ENCODE results near the gene PKM. TPM values are rescaled to one million over a fixed set of nuclear protein-coding genes. Genes with fewer than 3 reads are reported as not detected.

The PKM gene
- total and polyA plus RNA-seq, 2 donors (not counting 1 experiment from before 2014, with no cell fraction given) = 1,892 to 2,521 TPM

DNA sequence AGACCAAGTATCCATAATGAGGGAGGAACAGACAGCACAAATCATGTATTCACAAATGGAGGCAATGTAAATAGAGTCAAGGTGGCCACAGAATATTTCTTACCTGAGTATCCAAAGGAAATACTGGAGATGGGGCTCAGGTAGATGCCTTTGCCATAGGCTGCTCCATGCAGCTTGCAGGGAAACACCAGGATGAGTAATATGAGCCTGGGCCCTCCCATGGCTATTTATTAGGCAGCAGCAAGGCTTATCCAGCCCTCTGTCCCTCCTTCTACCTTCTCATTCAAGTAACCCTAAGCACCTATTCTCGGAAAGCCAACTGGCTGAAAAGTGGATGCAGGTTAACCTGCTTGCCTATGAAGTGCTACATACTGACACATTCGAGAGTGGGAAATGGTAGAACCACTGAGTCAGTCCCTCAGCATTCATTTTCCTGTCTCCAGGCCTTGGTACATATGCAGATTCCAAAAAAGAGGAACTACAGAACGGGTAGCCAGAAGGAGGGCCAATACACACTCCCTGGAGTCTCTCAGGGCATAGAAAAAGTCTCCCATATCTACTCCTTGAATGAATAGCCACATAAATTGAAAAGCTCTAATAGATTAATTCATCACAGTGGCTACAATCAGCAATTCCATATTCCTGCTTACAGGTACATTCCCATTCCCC, 18.3 kb upstream of the PKM start:
- Histone ChIP-seq H3K4me2 (ENCODE audit: extremely low read depth, insufficient read depth, low read length) (no peak overlapping the region), H2AFZ (ENCODE audit: low read length) (no peak overlapping the region), H3K9me3 (ENCODE audit: control insufficient read depth, insufficient read depth, low read depth, low read length) (no peaks in the 10 kb centered on the region), H3K27ac (ENCODE audit: insufficient read depth, low read length) (no peak overlapping the region), H3K4me1 (ENCODE audit: control insufficient read depth, extremely low read depth, insufficient read depth, low read length) (no peaks in the 10 kb centered on the region), H3K4me3 (replicated peaks in 1 of 4; ENCODE audit: control extremely low read depth in 1 of 4, insufficient read depth in 1 of 4, low read depth in 3 of 4, low read length in 4 of 4) (no peak overlapping the region), H3K79me2 (ENCODE audit: control insufficient read depth, insufficient read depth, low read length) (no peaks in the 10 kb centered on the region), H4K20me1 (ENCODE audit: control insufficient read depth, extremely low read depth, insufficient read depth, low read length) (no peaks in the 10 kb centered on the region), H3K27me3 (ENCODE audit: control insufficient read depth, insufficient read depth, low read length) (no peaks in the 10 kb centered on the region), H3K36me3 (ENCODE audit: control insufficient read depth, insufficient read depth, low read length) (peaks cover 12% of the 10 kb centered on the region), H3K9ac (ENCODE audit: insufficient read depth, low read length) (no peak overlapping the region)
- no peak for DNase-seq (ENCODE audit: low read depth in 2 of 2)
- TF ChIP-seq EZH2 (IDR thresholded peaks at IDR 0.05; ENCODE audit: low read length, missing control alignments) = no peak
- TF ChIP-seq, protein P1, sequence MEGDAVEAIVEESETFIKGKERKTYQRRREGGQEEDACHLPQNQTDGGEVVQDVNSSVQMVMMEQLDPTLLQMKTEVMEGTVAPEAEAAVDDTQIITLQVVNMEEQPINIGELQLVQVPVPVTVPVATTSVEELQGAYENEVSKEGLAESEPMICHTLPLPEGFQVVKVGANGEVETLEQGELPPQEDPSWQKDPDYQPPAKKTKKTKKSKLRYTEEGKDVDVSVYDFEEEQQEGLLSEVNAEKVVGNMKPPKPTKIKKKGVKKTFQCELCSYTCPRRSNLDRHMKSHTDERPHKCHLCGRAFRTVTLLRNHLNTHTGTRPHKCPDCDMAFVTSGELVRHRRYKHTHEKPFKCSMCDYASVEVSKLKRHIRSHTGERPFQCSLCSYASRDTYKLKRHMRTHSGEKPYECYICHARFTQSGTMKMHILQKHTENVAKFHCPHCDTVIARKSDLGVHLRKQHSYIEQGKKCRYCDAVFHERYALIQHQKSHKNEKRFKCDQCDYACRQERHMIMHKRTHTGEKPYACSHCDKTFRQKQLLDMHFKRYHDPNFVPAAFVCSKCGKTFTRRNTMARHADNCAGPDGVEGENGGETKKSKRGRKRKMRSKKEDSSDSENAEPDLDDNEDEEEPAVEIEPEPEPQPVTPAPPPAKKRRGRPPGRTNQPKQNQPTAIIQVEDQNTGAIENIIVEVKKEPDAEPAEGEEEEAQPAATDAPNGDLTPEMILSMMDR (conservative IDR thresholded peaks at IDR 0.05 in 1 of 2, IDR thresholded peaks at IDR 0.05 in 1 of 2; ENCODE audit: low read depth in 1 of 2, low read length in 2 of 2) = no peak

DNA sequence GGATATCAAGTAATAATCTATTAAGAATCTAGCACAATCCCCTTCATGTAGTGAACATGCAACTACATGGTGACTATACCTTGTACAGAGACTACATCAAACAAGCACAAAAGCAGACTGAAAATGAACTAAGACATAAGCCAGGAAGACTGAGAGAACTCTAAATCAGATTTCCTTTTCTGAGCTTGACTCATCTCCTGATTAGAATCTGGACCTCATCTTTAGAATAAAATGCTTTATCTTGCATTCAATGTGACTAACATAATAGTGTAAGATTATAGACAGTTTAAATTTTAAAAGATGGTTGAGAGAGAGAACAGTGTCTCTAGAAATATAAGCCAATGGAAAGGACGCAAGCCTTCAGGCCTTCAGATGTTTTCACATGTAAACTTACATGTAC, 17.5 kb upstream of the PKM start:
- no peak overlapping the region for H3K27ac ChIP-seq (ENCODE audit: insufficient read depth, low read length)
- H3K79me2 ChIP-seq (ENCODE audit: control insufficient read depth, insufficient read depth, low read length) = no peaks in the 10 kb centered on the region
- H3K9ac ChIP-seq (ENCODE audit: insufficient read depth, low read length) = no peak overlapping the region
- no peak overlapping the region for H3K4me3 ChIP-seq (replicated peaks in 1 of 4; ENCODE audit: control extremely low read depth in 1 of 4, insufficient read depth in 1 of 4, low read depth in 3 of 4, low read length in 4 of 4)
- H3K36me3 ChIP-seq (ENCODE audit: control insufficient read depth, insufficient read depth, low read length) = peaks cover 12% of the 10 kb centered on the region
- H3K27me3 ChIP-seq (ENCODE audit: control insufficient read depth, insufficient read depth, low read length) = no peaks in the 10 kb centered on the region
- no peaks in the 10 kb centered on the region for H3K9me3 ChIP-seq (ENCODE audit: control insufficient read depth, insufficient read depth, low read depth, low read length)
- H3K4me1 ChIP-seq (ENCODE audit: control insufficient read depth, extremely low read depth, insufficient read depth, low read length) = no peaks in the 10 kb centered on the region
- no peak overlapping the region for H2AFZ ChIP-seq (ENCODE audit: low read length)
- DNase-seq (ENCODE audit: low read depth in 2 of 2) = no peak
- no peaks in the 10 kb centered on the region for H4K20me1 ChIP-seq (ENCODE audit: control insufficient read depth, extremely low read depth, insufficient read depth, low read length)
- no peak overlapping the region for H3K4me2 ChIP-seq (ENCODE audit: extremely low read depth, insufficient read depth, low read length)
- TF ChIP-seq, protein P1 (conservative IDR thresholded peaks at IDR 0.05 in 1 of 2, IDR thresholded peaks at IDR 0.05 in 1 of 2; ENCODE audit: low read depth in 1 of 2, low read length in 2 of 2) = no peak
- no peak for TF ChIP-seq EZH2 (IDR thresholded peaks at IDR 0.05; ENCODE audit: low read length, missing control alignments)

DNA sequence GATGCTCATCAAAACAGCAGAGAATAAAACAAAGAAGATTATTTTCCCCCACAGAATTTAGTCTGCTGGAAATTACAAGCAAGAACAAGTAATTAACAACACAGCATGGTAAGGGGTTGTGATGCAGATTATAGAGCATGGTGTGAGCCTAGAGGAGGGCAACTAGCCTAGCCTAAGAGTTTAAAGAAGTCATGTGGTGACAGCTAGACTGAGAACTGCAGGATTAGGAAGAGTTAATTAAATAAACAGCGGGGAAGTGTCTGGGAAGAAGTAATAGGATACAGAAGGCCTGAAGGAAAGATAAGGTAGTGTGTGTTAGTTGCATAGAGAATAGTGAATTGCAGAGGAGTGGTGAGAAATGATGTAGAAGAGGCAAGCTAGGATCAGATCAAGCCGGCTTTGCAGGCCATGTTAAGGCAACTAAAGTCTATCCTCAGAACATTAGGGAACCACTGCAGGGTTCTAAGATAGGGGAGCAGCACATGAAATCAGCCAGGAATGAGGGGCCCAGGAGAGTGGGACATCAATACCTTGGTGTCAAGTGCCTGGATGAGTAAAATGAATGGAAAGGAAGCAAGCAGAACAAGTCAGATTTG, 11.9 kb upstream of the PKM start:
- no peaks in the 10 kb centered on the region for H3K79me2 ChIP-seq (ENCODE audit: control insufficient read depth, insufficient read depth, low read length)
- peaks cover 3% of the 10 kb centered on the region for H3K4me1 ChIP-seq (ENCODE audit: control insufficient read depth, extremely low read depth, insufficient read depth, low read length)
- H3K27ac ChIP-seq (ENCODE audit: insufficient read depth, low read length) = no peak overlapping the region
- no peak overlapping the region for H2AFZ ChIP-seq (ENCODE audit: low read length)
- no peak overlapping the region for H3K4me3 ChIP-seq (replicated peaks in 1 of 4; ENCODE audit: control extremely low read depth in 1 of 4, insufficient read depth in 1 of 4, low read depth in 3 of 4, low read length in 4 of 4)
- H4K20me1 ChIP-seq (ENCODE audit: control insufficient read depth, extremely low read depth, insufficient read depth, low read length) = no peaks in the 10 kb centered on the region
- no peaks in the 10 kb centered on the region for H3K9me3 ChIP-seq (ENCODE audit: control insufficient read depth, insufficient read depth, low read depth, low read length)
- H3K27me3 ChIP-seq (ENCODE audit: control insufficient read depth, insufficient read depth, low read length) = no peaks in the 10 kb centered on the region
- no peak for TF ChIP-seq EZH2 (IDR thresholded peaks at IDR 0.05; ENCODE audit: low read length, missing control alignments)
- TF ChIP-seq, protein P1 (conservative IDR thresholded peaks at IDR 0.05 in 1 of 2, IDR thresholded peaks at IDR 0.05 in 1 of 2; ENCODE audit: low read depth in 1 of 2, low read length in 2 of 2) = no peak
- peaks cover 4% of the 10 kb centered on the region for H3K36me3 ChIP-seq (ENCODE audit: control insufficient read depth, insufficient read depth, low read length)
- DNase-seq (ENCODE audit: low read depth in 2 of 2) = no peak
- H3K9ac ChIP-seq (ENCODE audit: insufficient read depth, low read length) = no peak overlapping the region
- H3K4me2 ChIP-seq (ENCODE audit: extremely low read depth, insufficient read depth, low read length) = no peak overlapping the region
